AG09319 (cell line): ENCODE results near the gene PRKG1.

Experiments used
- DNase-seq: peaks from one replicate; pipeline ENCODE4 v3.0.0-alpha.2; 2010; ENCODE audit warnings: low read depth; ENCODE audit errors: extremely low read depth
- TF ChIP-seq, protein P1 (sequence below): IDR thresholded peaks from 2 replicates; pipeline ENCODE4 v1.5.1; 2011; ENCODE audit warnings: low read depth, mild to moderate bottlenecking, inconsistent platforms, low read length, moderate library complexity

The PRKG1 gene

DNA sequence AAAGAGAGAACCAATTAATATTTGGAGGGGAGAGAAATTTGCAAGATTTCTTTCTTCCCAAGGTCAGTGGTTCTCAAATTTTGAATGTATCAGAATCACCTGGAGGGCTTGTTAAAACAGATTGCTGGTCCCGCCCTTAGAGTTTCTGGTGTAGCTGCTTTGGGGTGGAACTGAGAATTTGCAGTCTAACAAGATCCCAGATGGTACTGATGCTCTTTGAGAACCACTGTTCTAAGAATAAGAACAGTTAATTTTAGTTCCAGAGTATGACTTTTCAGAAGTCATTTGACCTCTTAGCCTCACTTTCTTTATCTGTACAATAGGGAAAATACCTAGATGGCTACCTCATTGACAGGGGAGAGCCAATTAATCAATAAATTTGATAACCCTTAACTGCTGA lies 161.6 kb downstream of the PRKG1 start:
- TF ChIP-seq, protein P1, sequence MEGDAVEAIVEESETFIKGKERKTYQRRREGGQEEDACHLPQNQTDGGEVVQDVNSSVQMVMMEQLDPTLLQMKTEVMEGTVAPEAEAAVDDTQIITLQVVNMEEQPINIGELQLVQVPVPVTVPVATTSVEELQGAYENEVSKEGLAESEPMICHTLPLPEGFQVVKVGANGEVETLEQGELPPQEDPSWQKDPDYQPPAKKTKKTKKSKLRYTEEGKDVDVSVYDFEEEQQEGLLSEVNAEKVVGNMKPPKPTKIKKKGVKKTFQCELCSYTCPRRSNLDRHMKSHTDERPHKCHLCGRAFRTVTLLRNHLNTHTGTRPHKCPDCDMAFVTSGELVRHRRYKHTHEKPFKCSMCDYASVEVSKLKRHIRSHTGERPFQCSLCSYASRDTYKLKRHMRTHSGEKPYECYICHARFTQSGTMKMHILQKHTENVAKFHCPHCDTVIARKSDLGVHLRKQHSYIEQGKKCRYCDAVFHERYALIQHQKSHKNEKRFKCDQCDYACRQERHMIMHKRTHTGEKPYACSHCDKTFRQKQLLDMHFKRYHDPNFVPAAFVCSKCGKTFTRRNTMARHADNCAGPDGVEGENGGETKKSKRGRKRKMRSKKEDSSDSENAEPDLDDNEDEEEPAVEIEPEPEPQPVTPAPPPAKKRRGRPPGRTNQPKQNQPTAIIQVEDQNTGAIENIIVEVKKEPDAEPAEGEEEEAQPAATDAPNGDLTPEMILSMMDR = no peak
- DNase-seq = no peak

DNA sequence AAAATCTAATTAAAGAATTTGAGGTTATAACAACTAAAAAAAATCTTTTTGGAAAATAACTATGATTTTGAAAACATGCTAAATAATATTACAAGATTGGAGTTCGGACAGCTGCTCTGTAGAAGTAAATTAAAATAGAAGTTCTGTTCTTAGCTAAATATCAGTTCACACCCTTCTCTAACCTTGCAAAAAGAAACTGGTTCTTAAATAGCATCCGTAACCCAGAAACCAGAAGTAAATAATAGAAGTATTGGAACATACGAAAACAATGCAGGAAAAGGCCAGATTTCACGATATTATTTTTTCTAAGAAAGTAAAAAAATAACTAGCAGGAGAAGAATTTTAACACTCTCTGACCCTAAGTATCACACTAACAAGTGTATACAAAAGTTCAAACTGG lies 164.7 kb downstream of the PRKG1 start:
- no peak for DNase-seq
- TF ChIP-seq, protein P1 = no peak

DNA sequence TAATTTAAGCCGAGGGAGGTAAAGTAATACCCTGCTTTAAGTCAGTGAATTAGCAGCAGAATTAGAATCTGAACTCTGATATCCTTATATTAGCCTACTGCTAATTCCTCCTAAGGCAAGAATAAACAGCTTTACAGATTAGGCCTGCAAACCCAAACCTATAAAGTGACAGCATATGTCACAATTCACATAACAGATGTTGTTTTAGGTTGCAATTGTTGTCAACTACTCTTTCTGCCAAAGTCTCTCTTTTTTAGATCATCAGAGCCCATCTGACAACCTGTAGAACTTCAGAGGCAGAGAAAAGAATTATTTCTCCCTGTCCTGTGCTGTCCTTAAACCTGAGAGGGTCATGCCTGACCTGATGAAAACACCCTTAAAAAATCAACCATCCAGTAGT lies 167.2 kb downstream of the PRKG1 start:
- TF ChIP-seq, protein P1 = no peak
- DNase-seq = no peak

DNA sequence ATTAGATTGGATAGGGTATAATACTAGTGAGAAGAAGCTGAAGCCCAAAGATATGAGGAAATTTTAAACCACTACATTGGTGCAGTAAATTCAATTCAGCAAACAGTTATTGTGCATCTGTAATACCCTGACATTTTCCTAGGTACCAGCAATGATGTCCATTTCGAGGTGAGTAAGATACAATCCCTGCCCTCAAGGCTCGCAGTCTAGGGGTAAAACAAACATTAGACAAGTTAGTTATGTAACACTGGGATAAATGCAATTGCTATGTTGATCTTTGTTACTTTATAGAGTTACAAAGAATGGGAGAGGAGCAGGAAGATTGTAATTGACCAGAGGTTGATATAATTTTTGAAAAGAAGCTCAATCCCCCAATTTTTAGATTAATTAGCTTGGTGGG lies 168.1 kb downstream of the PRKG1 start:
- DNase-seq = no peak
- TF ChIP-seq, protein P1 = no peak

DNA sequence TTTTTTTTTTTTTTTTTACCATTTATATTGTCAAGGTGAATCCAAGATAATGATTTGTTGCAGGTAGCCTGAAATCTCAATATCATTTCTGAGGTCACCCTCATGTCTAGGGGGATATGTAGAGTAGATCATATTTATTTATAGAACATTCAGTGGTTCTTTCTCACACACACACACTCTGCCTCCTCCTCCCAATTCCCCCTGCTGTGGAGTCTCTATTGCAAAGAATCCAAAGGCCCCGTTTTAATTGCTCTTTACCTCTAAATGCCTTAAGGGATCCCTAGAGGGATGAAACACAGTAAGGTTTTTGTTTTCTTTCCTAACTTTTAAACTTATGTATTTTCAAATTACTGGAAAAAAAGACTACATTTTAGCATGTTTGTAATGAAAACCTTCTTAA lies 170.0 kb downstream of the PRKG1 start:
- TF ChIP-seq, protein P1 = no peak

DNA sequence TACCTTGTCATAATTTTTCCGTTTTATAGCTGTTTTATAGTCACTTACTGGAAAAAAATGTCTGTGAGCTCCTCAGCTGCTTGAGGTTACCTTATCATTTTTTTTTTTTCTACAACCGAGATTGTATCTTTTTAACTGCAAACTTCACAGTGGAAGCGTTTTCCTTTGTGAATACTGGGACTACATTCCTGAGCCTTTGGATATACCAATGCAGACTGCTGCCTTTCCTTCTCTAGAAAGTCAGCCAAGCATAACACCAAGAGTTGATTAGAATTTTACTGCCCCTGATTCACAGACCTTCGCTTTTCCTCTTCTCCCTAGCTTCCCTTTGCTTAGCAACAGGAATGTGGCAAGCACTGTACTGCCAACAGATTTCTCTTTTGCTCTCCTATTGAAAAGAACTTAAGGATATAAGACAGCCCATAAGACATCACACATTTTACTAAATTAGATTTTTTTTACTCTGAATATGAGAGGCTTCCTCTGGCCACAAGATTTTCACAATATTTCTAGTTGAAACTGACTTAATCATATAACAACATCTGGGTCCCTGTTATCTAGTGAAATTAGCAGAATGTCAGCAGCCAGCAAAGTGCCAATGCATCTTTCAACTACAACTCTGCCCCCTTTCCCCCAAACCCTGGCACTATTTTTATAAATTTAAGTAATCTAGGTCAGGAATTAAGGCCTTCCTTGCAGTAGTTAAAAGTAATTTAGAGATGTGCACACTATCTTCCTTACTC lies 170.6 kb downstream of the PRKG1 start:
- TF ChIP-seq, protein P1 = no peak
- DNase-seq = peak; percentile 49

More for the DNA sequence above, 170.0 kb downstream of the PRKG1 start:
- DNase-seq = no peak

DNA sequence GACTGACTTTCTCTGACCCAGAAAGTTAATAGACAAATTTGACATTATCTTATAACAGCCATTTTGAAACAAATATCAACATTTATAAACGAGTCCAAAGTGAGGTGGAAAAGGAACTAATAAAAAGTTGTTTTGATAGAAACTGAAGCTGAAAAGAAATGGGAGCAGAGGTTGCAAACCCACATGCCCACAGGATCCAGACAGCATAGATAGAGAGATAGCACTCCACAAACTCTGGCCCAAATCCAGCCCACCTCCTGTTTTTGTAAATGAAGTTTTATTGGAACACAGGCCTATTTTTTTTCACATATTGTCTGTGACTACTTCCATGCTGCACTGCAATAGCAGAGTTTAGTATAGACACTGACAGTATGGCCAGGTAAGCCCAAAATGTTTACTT lies 171.9 kb downstream of the PRKG1 start:
- DNase-seq = no peak
- TF ChIP-seq, protein P1 = no peak
